DOHH2 (cell line): ENCODE results near the gene KNSTRN.

Experiments used
- H3F3A ChIP-seq: fragments of 200-600 bp; sonication (generic), shearing (Covaris generic); 2 replicates; pipeline ENCODE4 v1.6.0; 2016; ENCODE audit warnings: antibody characterized with exemption, mild to moderate bottlenecking; ENCODE audit not compliant: control insufficient read depth, insufficient read depth
- H3K27ac ChIP-seq: fragments of 200-600 bp; sonication (generic); 2 replicates; pipeline ENCODE4 v1.5.1; 2014; ENCODE audit warnings: low read depth, mild to moderate bottlenecking, low read length, moderate library complexity
- H3K27me3 ChIP-seq: fragments of 200-600 bp; sonication (generic); 2 replicates; pipeline ENCODE4 v1.6.1; 2014; ENCODE audit warnings: mild to moderate bottlenecking, low read length, mixed read lengths; ENCODE audit not compliant: control insufficient read depth
- H3K36me3 ChIP-seq: fragments of 200-600 bp; sonication (generic); 2 replicates; pipeline ENCODE4 v1.6.1; 2014; ENCODE audit warnings: mild to moderate bottlenecking, low read length, moderate library complexity, mixed read lengths; ENCODE audit not compliant: control insufficient read depth
- H3K4me1 ChIP-seq: fragments of 200-600 bp; sonication (generic); 2 replicates; pipeline ENCODE4 v1.6.1; 2014; ENCODE audit warnings: mild to moderate bottlenecking, low read length, mixed read lengths; ENCODE audit not compliant: control insufficient read depth
- H3K4me2 ChIP-seq: fragments of 200-600 bp; sonication (generic); 2 replicates; pipeline ENCODE4 v1.6.0; 2014; ENCODE audit warnings: mild to moderate bottlenecking, low read length, moderate library complexity
- H3K4me3 ChIP-seq: fragments of 200-600 bp; sonication (generic); 2 replicates; pipeline ENCODE4 v1.5.1; 2014; ENCODE audit warnings: mild to moderate bottlenecking, low read length, mixed read lengths
- H3K79me2 ChIP-seq: fragments of 200-600 bp; sonication (generic); 2 replicates; pipeline ENCODE4 v1.6.1; 2014; ENCODE audit warnings: mild to moderate bottlenecking, low read length, mixed read lengths; ENCODE audit not compliant: control insufficient read depth
- H3K9me2 ChIP-seq: fragments of 200-600 bp; sonication (generic); replicated peaks from 2 replicates; pipeline ENCODE4 v1.6.1; 2014; ENCODE audit warnings: mild to moderate bottlenecking, low read length, mixed read lengths; ENCODE audit not compliant: control insufficient read depth
- H3K9me3 ChIP-seq: fragments of 200-600 bp; sonication (generic); 2 replicates; pipeline ENCODE4 v1.6.1; 2014; ENCODE audit warnings: antibody characterized with exemption, low read length, mixed read lengths; ENCODE audit not compliant: control insufficient read depth, insufficient read depth
- H4K20me1 ChIP-seq: fragments of 200-600 bp; sonication (generic); 2 replicates; pipeline ENCODE4 v1.6.0; 2014; ENCODE audit warnings: low read depth, mild to moderate bottlenecking, antibody characterized with exemption, low read length, moderate library complexity; ENCODE audit not compliant: control insufficient read depth, insufficient read depth
- EZH2phosphoT487 ChIP-seq: fragments of 200-600 bp; sonication (generic); IDR thresholded peaks from 2 replicates; pipeline ENCODE4 v1.6.1; 2017; ENCODE audit warnings: borderline replicate concordance, mild to moderate bottlenecking, antibody characterized with exemption, low read length, moderate library complexity, mixed read lengths
- TF ChIP-seq, protein P1 (sequence below): fragments of 200-600 bp; sonication (generic); IDR thresholded peaks from one replicate; pipeline ENCODE4 v1.5.1; 2014; ENCODE audit warnings: antibody characterized with exemption, mild to moderate bottlenecking, low read depth, low read length; ENCODE audit not compliant: poor library complexity, severe bottlenecking

Gene KNSTRN, protein sequence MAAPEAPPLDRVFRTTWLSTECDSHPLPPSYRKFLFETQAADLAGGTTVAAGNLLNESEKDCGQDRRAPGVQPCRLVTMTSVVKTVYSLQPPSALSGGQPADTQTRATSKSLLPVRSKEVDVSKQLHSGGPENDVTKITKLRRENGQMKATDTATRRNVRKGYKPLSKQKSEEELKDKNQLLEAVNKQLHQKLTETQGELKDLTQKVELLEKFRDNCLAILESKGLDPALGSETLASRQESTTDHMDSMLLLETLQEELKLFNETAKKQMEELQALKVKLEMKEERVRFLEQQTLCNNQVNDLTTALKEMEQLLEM

DNA sequence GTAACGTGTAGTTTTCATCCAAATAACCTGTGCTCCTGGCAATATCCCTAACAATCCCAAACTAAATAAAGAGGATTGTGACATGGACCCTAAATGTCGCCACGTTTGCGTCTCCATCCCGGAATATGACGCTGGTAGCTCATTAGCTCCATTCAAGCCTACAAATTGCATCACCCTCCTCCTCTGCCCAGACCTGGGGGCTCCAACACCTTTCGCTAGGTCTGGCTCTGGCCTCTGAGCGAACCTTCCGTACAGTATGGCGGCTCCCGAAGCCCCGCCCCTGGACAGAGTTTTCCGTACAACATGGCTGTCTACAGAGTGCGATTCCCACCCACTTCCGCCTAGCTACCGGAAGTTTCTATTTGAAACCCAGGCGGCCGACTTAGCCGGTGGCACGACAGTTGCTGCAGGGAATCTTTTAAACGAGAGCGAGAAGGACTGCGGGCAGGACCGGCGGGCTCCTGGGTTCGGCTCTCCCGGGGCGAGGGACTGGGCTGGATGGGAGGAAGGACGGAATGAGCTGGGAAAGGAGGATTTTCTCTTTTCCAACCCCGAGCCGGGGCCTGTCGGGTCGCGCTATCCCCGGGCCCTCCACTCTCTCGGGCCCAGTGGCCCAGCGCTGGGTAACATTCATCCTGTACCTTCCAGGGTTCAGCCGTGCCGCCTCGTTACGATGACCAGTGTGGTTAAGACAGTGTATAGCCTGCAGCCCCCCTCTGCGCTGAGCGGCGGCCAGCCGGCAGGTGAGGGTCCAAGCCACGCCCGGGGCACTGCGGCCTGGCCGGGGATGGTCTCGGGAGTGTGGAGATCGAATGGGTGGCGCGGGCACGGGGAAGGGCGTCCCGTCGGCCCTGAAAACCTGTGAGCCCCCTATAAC is at the start of gene KNSTRN:
KNSTRN (plus strand) TSS at position 142 of the 877 bp plus-strand sequence; CDS start at position 257, 115 bp downstream.
- no peaks in the 10 kb centered on the region for H3K9me2 ChIP-seq
- H3K4me2 ChIP-seq, result peak within 1 kb of the TSS; percentile 93
- TF ChIP-seq, protein P1, sequence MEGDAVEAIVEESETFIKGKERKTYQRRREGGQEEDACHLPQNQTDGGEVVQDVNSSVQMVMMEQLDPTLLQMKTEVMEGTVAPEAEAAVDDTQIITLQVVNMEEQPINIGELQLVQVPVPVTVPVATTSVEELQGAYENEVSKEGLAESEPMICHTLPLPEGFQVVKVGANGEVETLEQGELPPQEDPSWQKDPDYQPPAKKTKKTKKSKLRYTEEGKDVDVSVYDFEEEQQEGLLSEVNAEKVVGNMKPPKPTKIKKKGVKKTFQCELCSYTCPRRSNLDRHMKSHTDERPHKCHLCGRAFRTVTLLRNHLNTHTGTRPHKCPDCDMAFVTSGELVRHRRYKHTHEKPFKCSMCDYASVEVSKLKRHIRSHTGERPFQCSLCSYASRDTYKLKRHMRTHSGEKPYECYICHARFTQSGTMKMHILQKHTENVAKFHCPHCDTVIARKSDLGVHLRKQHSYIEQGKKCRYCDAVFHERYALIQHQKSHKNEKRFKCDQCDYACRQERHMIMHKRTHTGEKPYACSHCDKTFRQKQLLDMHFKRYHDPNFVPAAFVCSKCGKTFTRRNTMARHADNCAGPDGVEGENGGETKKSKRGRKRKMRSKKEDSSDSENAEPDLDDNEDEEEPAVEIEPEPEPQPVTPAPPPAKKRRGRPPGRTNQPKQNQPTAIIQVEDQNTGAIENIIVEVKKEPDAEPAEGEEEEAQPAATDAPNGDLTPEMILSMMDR, result no peak
- no peak for TF ChIP-seq EZH2phosphoT487
- H3K27me3 ChIP-seq, result no peaks in the 10 kb centered on the region
- H3K4me3 ChIP-seq, result peak within 1 kb of the TSS; percentile 93
- no peaks in the 10 kb centered on the region for H3K9me3 ChIP-seq
- peaks cover 36% of the 10 kb centered on the region for H3K79me2 ChIP-seq
- no peaks in the 10 kb centered on the region for H4K20me1 ChIP-seq
- H3F3A ChIP-seq, result no peaks in the 10 kb centered on the region
- H3K27ac ChIP-seq, result peak within 1 kb of the TSS; percentile 39
- peaks cover 19% of the 10 kb centered on the region for H3K4me1 ChIP-seq
- H3K36me3 ChIP-seq, result peaks cover 45% of the 10 kb centered on the region

DNA sequence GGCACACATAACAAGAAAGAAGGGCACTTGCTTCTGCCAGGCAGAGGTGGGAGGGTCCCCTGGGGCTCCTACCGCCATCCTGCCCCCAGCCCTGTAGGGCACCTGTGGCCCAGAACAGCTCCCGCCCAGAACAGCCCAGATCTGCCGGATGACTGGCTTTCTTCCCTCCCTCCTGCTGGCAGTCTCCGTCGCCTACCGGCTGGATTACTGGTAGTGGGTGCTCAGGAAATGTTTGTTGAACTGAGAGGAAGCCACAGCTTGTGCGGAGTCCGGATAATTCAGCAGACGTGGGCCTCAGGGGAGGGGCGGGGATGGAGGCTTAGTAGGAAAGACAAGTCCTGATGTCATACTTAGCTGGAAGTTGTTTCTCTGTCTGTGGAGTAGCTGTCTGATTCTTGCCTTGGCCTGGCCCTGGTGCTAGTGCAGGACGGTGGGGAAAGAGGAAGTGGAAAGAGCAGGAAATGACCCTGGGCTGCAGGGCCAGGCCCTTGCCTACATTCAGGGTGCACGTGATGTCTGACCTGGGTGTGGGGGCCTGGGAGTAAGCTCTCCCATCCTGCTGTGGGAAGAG is 48.5 kb upstream of the KNSTRN start:
- Histone ChIP-seq H3K36me3 (no peaks in the 10 kb centered on the region), H3K27ac (no peak overlapping the region), H4K20me1 (no peaks in the 10 kb centered on the region), H3K4me1 (peaks cover 22% of the 10 kb centered on the region), H3K9me2 (no peaks in the 10 kb centered on the region), H3F3A (no peaks in the 10 kb centered on the region), H3K27me3 (no peaks in the 10 kb centered on the region), H3K4me3 (no peak overlapping the region), H3K79me2 (no peaks in the 10 kb centered on the region), H3K9me3 (no peaks in the 10 kb centered on the region), H3K4me2 (peak overlapping the region; percentile 19)
- TF ChIP-seq EZH2phosphoT487, result no peak
- TF ChIP-seq, protein P1, result no peak

DNA sequence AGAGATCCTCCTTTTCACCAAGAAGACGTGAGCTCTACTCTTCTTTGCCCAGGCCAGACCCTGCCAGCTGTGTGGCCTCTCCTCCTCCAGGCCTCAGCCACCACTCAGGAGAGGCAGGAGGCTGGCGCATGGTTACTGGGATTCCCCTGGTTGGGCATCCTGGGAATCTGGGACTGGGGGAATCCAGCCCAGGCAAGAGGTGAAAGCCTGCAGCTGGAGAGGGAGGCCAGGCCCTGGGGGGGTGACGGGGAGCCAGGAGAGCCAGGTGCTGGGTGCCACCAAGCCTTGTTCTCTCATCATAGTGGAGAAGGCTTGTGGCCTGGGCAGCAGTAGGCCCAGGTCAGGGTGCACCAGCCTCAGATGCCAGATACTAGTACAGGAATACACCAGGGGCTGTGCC is 48.0 kb upstream of the KNSTRN start:
- TF ChIP-seq, protein P1, result no peak
- no peak for TF ChIP-seq EZH2phosphoT487
- Histone ChIP-seq H3F3A (no peaks in the 10 kb centered on the region), H3K9me2 (no peaks in the 10 kb centered on the region), H3K27ac (no peak overlapping the region), H3K27me3 (no peaks in the 10 kb centered on the region), H3K36me3 (no peaks in the 10 kb centered on the region), H3K4me1 (peaks cover 22% of the 10 kb centered on the region), H3K4me2 (peak overlapping the region; percentile 19), H3K4me3 (no peak overlapping the region), H4K20me1 (no peaks in the 10 kb centered on the region), H3K79me2 (no peaks in the 10 kb centered on the region), H3K9me3 (no peaks in the 10 kb centered on the region)
